H1 (cell line): Measurements from ENCODE around the gene AP5S1. TPM values are rescaled to one million over a fixed set of nuclear protein-coding genes. Genes with fewer than 3 reads are reported as not detected.

Experiments used
- CHD1 ChIP-seq: IDR thresholded peaks from 2 replicates; pipeline ENCODE4 v1.6.1; 2012; ENCODE audit warnings: low read depth, low read length, improper control_type of control experiment
- EP300 ChIP-seq, 2 experiments: IDR thresholded peaks; 1 replicate in 1 of 2; 2 replicates in 1 of 2; pipeline ENCODE4 v1.6.1; 2011 to 2012; ENCODE audit warnings: low read depth in 2 of 2, low read length in 2 of 2, mild to moderate bottlenecking in 2 of 2, borderline replicate concordance in 1 of 2, inconsistent platforms in 1 of 2, moderate library complexity in 1 of 2
- KDM1A ChIP-seq: fragments of 200-600, 300-600 bp; sonication (generic); IDR thresholded peaks from 2 replicates; pipeline ENCODE4 v1.7.1; 2016; ENCODE audit warnings: mild to moderate bottlenecking, low read length, borderline replicate concordance
- MAFK ChIP-seq: IDR thresholded peaks from 2 replicates; pipeline ENCODE4 v1.6.1; 2012; ENCODE audit warnings: low read depth, mild to moderate bottlenecking, improper control_type of control experiment, low read length
- SIN3A ChIP-seq, 2 experiments: IDR thresholded peaks in 1 of 2; conservative IDR thresholded peaks in 1 of 2; 2 replicates each; pipeline ENCODE4 v1.6.1; 2011 to 2012; ENCODE audit warnings: low read length in 2 of 2, improper control_type of control experiment in 1 of 2, low read depth in 1 of 2, mild to moderate bottlenecking in 1 of 2
- SP4 ChIP-seq: IDR thresholded peaks from 2 replicates; pipeline ENCODE4 v1.6.1; 2012; ENCODE audit warnings: low read length, inconsistent platforms
- polyA plus RNA-seq, 7 experiments: library from polyadenylated mRNA; depleted of rRNA in 3 of 7; stranded (reverse) in 5 of 7; unstranded in 2 of 7; fragments of >200 nt in 5 of 7; fragments of 200-250 nt in 2 of 7; gene quantifications; 1 replicate in 5 of 7; 2 replicates in 1 of 7; 4 replicates in 1 of 7; pipeline versions ENCODE4 v1.2.1 to v1.2.3, GENCODE V29; 2011 to 2013; ENCODE audit warnings: missing spikeins in 2 of 7, mixed read lengths in 2 of 7
- total RNA-seq: library from RNA; stranded (reverse); fragmentation: NEBNext Ultra II Directional; extraction: Animal tissue kit (Norgen Biotek cat#: 25700); gene quantifications from 2 replicates; pipeline ENCODE4 v1.2.1, GENCODE V29; 2021

Gene AP5S1
- total and polyA plus RNA-seq, 2 of the 8 experiments (the other 6 are each of a cell fraction or from before 2014, with no cell fraction given): 3.3 to 3.7 TPM

GRCh38 chr20:3865887-3866407, 45.6 kb downstream of the AP5S1 start (continued):
- no peak for TF ChIP-seq CHD1
- TF ChIP-seq SIN3A (conservative IDR thresholded peaks at IDR 0.05 in 1 of 2, IDR thresholded peaks at IDR 0.05 in 1 of 2; ENCODE audit: low read depth in 1 of 2, low read length in 2 of 2): no peak
- TF ChIP-seq MAFK: no peak
- no peak for TF ChIP-seq KDM1A
- no peak for TF ChIP-seq EP300 (IDR thresholded peaks at IDR 0.05; ENCODE audit: borderline replicate concordance in 1 of 2, low read depth in 2 of 2, low read length in 2 of 2)
- TF ChIP-seq SP4: no peak
